ENCODE results near the gene TAF1C. TPM values are rescaled to one million over a fixed set of nuclear protein-coding genes. Genes with fewer than 3 reads are reported as not detected.

The TAF1C gene
- total and polyA plus RNA-seq, 9 of the 15 experiments (the other 6 are each of a cell fraction or from before 2014, with no cell fraction given): 1.5 to 74.8 (median 21.0) TPM

- TF ChIP-seq IRF9 (tag; IDR thresholded peaks at IDR 0.05) (no peak), NEUROD1 (IDR thresholded peaks at IDR 0.05; ENCODE audit: borderline replicate concordance, low read depth, low read length, partially characterized antibody) (no peak), KDM4B (IDR thresholded peaks at IDR 0.05; ENCODE audit: borderline replicate concordance in 2 of 2, low read depth in 1 of 2) (no peak), RUNX1 (IDR thresholded peaks at IDR 0.05; ENCODE audit: low read depth) (peak; percentile 49; the same call in 1 of the 2 replicates), ZNF140 (CRISPR knock-in tag; IDR thresholded peaks at IDR 0.05) (no peak), FOS (IDR thresholded peaks at IDR 0.05; ENCODE audit: extremely low read depth, insufficient read length) (no peak), PURB (CRISPR knock-in tag; IDR thresholded peaks at IDR 0.05; ENCODE audit: low read depth) (no peak), NFIC (IDR thresholded peaks at IDR 0.05) (no peak), NFE2L1 (tag; IDR thresholded peaks at IDR 0.05; ENCODE audit: borderline replicate concordance, low read depth) (no peak), EWSR1 (IDR thresholded peaks at IDR 0.05; ENCODE audit: borderline replicate concordance, low read depth, partially characterized antibody) (no peak), MCM3 (IDR thresholded peaks at IDR 0.05) (no peak), ATF7 (IDR thresholded peaks at IDR 0.05) (peak; percentile 45; the same call in 1 of the 2 replicates), SREBF2 (CRISPR knock-in tag; IDR thresholded peaks at IDR 0.05) (no peak), SAP30 (IDR thresholded peaks at IDR 0.05; ENCODE audit: borderline replicate concordance, insufficient read depth, low read depth, low read length, poor library complexity, severe bottlenecking) (peak; percentile 99), RNF2 (IDR thresholded peaks at IDR 0.05) (no peak), XRCC5 (IDR thresholded peaks at IDR 0.05; ENCODE audit: low read depth, low read length) (no peak), GABPA (tag; conservative IDR thresholded peaks at IDR 0.05; ENCODE audit: low read depth) (0 out of 2 replicates have a peak, but pooled peaks have one; percentile 27), ZNF445 (CRISPR knock-in tag; IDR thresholded peaks at IDR 0.05; ENCODE audit: low read depth) (no peak), ZNF282 (CRISPR knock-in tag; IDR thresholded peaks at IDR 0.05) (no peak), ZNF165 (CRISPR knock-in tag; IDR thresholded peaks at IDR 0.05; ENCODE audit: borderline replicate concordance) (no peak), SETDB1 (IDR thresholded peaks at IDR 0.05; ENCODE audit: low read length) (no peak), CBX2 (IDR thresholded peaks at IDR 0.05; ENCODE audit: insufficient read depth, low read length, poor library complexity, severe bottlenecking) (no peak), GABPB2 (CRISPR knock-in tag; conservative IDR thresholded peaks at IDR 0.05) (no peak), SAFB2 (IDR thresholded peaks at IDR 0.05; ENCODE audit: borderline replicate concordance, low read depth, low read length, severe bottlenecking) (no peak), PYGO2 (tag; IDR thresholded peaks at IDR 0.05) (no peak), XRCC4 (IDR thresholded peaks at IDR 0.05; ENCODE audit: extremely low read depth, insufficient read depth, insufficient read length) (no peak), ZNF57 (CRISPR knock-in tag; IDR thresholded peaks at IDR 0.05) (no peak)
- TF ChIP-seq, protein P1, sequence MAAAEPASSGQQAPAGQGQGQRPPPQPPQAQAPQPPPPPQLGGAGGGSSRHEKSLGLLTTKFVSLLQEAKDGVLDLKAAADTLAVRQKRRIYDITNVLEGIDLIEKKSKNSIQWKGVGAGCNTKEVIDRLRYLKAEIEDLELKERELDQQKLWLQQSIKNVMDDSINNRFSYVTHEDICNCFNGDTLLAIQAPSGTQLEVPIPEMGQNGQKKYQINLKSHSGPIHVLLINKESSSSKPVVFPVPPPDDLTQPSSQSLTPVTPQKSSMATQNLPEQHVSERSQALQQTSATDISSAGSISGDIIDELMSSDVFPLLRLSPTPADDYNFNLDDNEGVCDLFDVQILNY (CRISPR knock-in tag; IDR thresholded peaks at IDR 0.05): 0 out of 2 replicates have a peak, but pooled peaks have one; percentile 52
Observed at GRCh38 chr16:84144859-84145639, 41.8 kb downstream of the TAF1C start, which contains the start of the genes DNAAF1 and HSDL1 (continued).
